Measurements from ENCODE around the gene OCRL. TPM values are rescaled to one million over a fixed set of nuclear protein-coding genes. Genes with fewer than 3 reads are reported as not detected.
A peak's percentile ranks its signal among the peaks of the same experiment; 100 is the strongest.

The OCRL gene
- total RNA-seq, 4 donors from 2014 or later, result 32.4 to 72.1 (median 57.8) TPM

GRCh38 chrX:129593137-129593536 lies 53.1 kb downstream of the OCRL start:
- ATAC-seq, result peak; percentile 66
- TF ChIP-seq EP300 (IDR thresholded peaks at IDR 0.05) (no peak), POLR2A (IDR thresholded peaks at IDR 0.05) (no peak), POLR2AphosphoS5 (IDR thresholded peaks at IDR 0.05) (no peak), CTCF (IDR thresholded peaks at IDR 0.05) (no peak)
- Histone ChIP-seq H3K4me1 (peaks cover 0 to 10% (median 0%) of the 10 kb centered on the region in 3 donors), H3K27ac (peak overlapping the region in 1 of 4 donors; percentile 7), H3K9me3 (no peaks in the 10 kb centered on the region), H3K36me3 (peaks cover 0 to 58% of the 10 kb centered on the region in 2 donors), H3K27me3 (no peaks in the 10 kb centered on the region), H3K4me3 (no peak overlapping the region)

GRCh38 chrX:129594781-129595180 lies 54.7 kb downstream of the OCRL start:
- ATAC-seq, result no peak
- Histone ChIP-seq H3K4me3 (no peak overlapping the region), H3K4me1 (peaks cover 0 to 10% (median 0%) of the 10 kb centered on the region in 3 donors), H3K36me3 (peaks cover 0 to 47% of the 10 kb centered on the region in 2 donors), H3K27ac (no peak overlapping the region), H3K27me3 (no peaks in the 10 kb centered on the region), H3K9me3 (no peaks in the 10 kb centered on the region)
- 67 to 100% methylated on average over 1 of the region's 1 CpG for WGBS, 2 donors (ENCODE audit: low coverage in 1 of 2)
- no peak for TF ChIP-seq POLR2A (IDR thresholded peaks at IDR 0.05)
- TF ChIP-seq CTCF (IDR thresholded peaks at IDR 0.05), result no peak
- no peak for TF ChIP-seq POLR2AphosphoS5 (IDR thresholded peaks at IDR 0.05)
- TF ChIP-seq EP300 (IDR thresholded peaks at IDR 0.05), result no peak

GRCh38 chrX:129596077-129596476 lies 56.0 kb downstream of the OCRL start:
- H3K4me3 ChIP-seq, result no peak overlapping the region
- no peaks in the 10 kb centered on the region for H3K9me3 ChIP-seq
- no peak for ATAC-seq
- no peaks in the 10 kb centered on the region for H3K27me3 ChIP-seq
- WGBS, 2 donors (ENCODE audit: low coverage in 1 of 2), result 65 to 71% methylated on average over 3 to 5 of the region's 5 CpGs
- no peak for TF ChIP-seq CTCF (IDR thresholded peaks at IDR 0.05)
- TF ChIP-seq POLR2AphosphoS5 (IDR thresholded peaks at IDR 0.05), result no peak
- TF ChIP-seq POLR2A (IDR thresholded peaks at IDR 0.05), result no peak
- TF ChIP-seq EP300 (IDR thresholded peaks at IDR 0.05), result no peak
- H3K36me3 ChIP-seq, result peaks cover 0 to 37% of the 10 kb centered on the region in 2 donors
- peaks cover 0 to 12% (median 0%) of the 10 kb centered on the region in 3 donors for H3K4me1 ChIP-seq
- H3K27ac ChIP-seq, result no peak overlapping the region

- Histone ChIP-seq H3K27ac (no peak overlapping the region), H3K4me1 (peaks cover 0 to 18% (median 0%) of the 10 kb centered on the region in 3 donors), H3K9me3 (no peaks in the 10 kb centered on the region), H3K36me3 (peaks cover 0 to 28% of the 10 kb centered on the region in 2 donors), H3K4me3 (no peak overlapping the region), H3K27me3 (no peaks in the 10 kb centered on the region)
- ATAC-seq, result no peak
- TF ChIP-seq POLR2AphosphoS5 (IDR thresholded peaks at IDR 0.05), result no peak
- TF ChIP-seq POLR2A (IDR thresholded peaks at IDR 0.05), result no peak
- no peak for TF ChIP-seq CTCF (IDR thresholded peaks at IDR 0.05)
- TF ChIP-seq EP300 (IDR thresholded peaks at IDR 0.05), result no peak
- 54 to 77% methylated on average over 3 to 5 of the region's 5 CpGs for WGBS, 2 donors (ENCODE audit: low coverage in 1 of 2)
These were observed 57.8 kb downstream of the OCRL start for GRCh38 chrX:129597905-129598304.

GRCh38 chrX:129599499-129599898 lies 59.4 kb downstream of the OCRL start:
- no peak for TF ChIP-seq POLR2AphosphoS5 (IDR thresholded peaks at IDR 0.05)
- TF ChIP-seq CTCF (IDR thresholded peaks at IDR 0.05), result no peak
- TF ChIP-seq POLR2A (IDR thresholded peaks at IDR 0.05), result no peak
- no peak for TF ChIP-seq EP300 (IDR thresholded peaks at IDR 0.05)
- Histone ChIP-seq H3K36me3 (peaks cover 0 to 23% of the 10 kb centered on the region in 2 donors), H3K27ac (no peak overlapping the region), H3K4me1 (peaks cover 0 to 18% (median 0%) of the 10 kb centered on the region in 3 donors), H3K27me3 (no peaks in the 10 kb centered on the region), H3K9me3 (no peaks in the 10 kb centered on the region), H3K4me3 (no peak overlapping the region)
- no peak for ATAC-seq
- 69 to 80% methylated on average over 2 to 5 of the region's 5 CpGs for WGBS, 2 donors (ENCODE audit: low coverage in 1 of 2)

Measured in gastroesophageal sphincter (tissue), 4 donors.